Colon (tissue), 2 donors: Measurements from ENCODE around the gene CDK2.
"Not testable (repeated sequence)": the region's sequence is repeated elsewhere in the genome, so short reads cannot be mapped to it uniquely, and the experiment has no call there.

Experiments
- FAIRE-seq: peaks from 2 replicates; lab custom pipeline; 2012; peaks lifted over from hg19 to GRCh38; lab: Jason Lieb, UNC
- donor health status: control.
- donor health status: control.

CDK2 gene

GRCh38 chr12:55966408-55967281, at the start of gene CDK2:
Gene CDK2, plus strand, starts transcription at chr12:55966830. Its CDS starts 179 bp downstream, at chr12:55967009.
- FAIRE-seq = no peak

- FAIRE-seq = not testable (repeated sequence)
Observed at GRCh38 chr12:55919032-55919431, 47.6 kb upstream of the CDK2 start.

GRCh38 chr12:55922126-55922525, 44.5 kb upstream of the CDK2 start:
- no peak for FAIRE-seq

- not testable (repeated sequence) for FAIRE-seq
Observed at GRCh38 chr12:55923648-55924047, 43.0 kb upstream of the CDK2 start.

- no peak for FAIRE-seq
Observed at GRCh38 chr12:55925371-55925770, 41.3 kb upstream of the CDK2 start.

- FAIRE-seq = no peak
Observed at GRCh38 chr12:55925870-55926737, 40.5 kb upstream of the CDK2 start.

GRCh38 chr12:55926738-55927587, 39.7 kb upstream of the CDK2 start:
- FAIRE-seq = no peak

- FAIRE-seq = no peak
Observed at GRCh38 chr12:55927588-55928502, 38.8 kb upstream of the CDK2 start, which contains the start of gene PYM1. Gene PYM1, minus strand, starts transcription at chr12:55927894. Its CDS starts 133 bp downstream, at chr12:55927761.

- FAIRE-seq = no peak
Observed at GRCh38 chr12:55929306-55929791, 37.3 kb upstream of the CDK2 start.

GRCh38 chr12:55930771-55931316, 35.8 kb upstream of the CDK2 start, which contains the start of gene DGKA:
Gene DGKA, plus strand, starts transcription at chr12:55931162. Its CDS starts 5,342 bp downstream, at chr12:55936504.
- FAIRE-seq = no peak

GRCh38 chr12:55931317-55931779, 35.3 kb upstream of the CDK2 start:
- no peak for FAIRE-seq

- no peak for FAIRE-seq
Observed at GRCh38 chr12:55931780-55932550, 34.7 kb upstream of the CDK2 start.

GRCh38 chr12:55932551-55932910, 34.1 kb upstream of the CDK2 start:
- no peak for FAIRE-seq

GRCh38 chr12:55933169-55933798, 33.3 kb upstream of the CDK2 start:
- FAIRE-seq = no peak

GRCh38 chr12:55933799-55934742, 32.6 kb upstream of the CDK2 start:
- FAIRE-seq = no peak

GRCh38 chr12:55934773-55935172, 31.9 kb upstream of the CDK2 start:
- no peak for FAIRE-seq

- no peak for FAIRE-seq
Observed at GRCh38 chr12:55935738-55936151, 30.9 kb upstream of the CDK2 start.

- no peak for FAIRE-seq
Observed at GRCh38 chr12:55937981-55938380, 28.6 kb upstream of the CDK2 start.
